NCI-H2196 (cell line): Measurements from ENCODE around the gene WBP1.
"Not testable (repeated sequence)": the region's sequence is repeated elsewhere in the genome, so short reads cannot be mapped to it uniquely, and the experiment has no call there.

Experiments
- DNase-seq: peaks from one replicate; lab custom pipeline; 2025; ENCODE audit not compliant: unreplicated experiment; lab: John Stamatoyannopoulos, UW

WBP1 gene

GRCh38 chr2:74458132-74458937 lies at the start of gene WBP1:
Gene WBP1 (plus strand): TSS chr2:74458438. CDS start chr2:74458603, 165 bp downstream.
- peak; percentile 88 for DNase-seq

GRCh38 chr2:74413001-74413698 lies 45.1 kb upstream of the WBP1 start:
- DNase-seq = no peak

- DNase-seq = no peak
Measured at GRCh38 chr2:74414441-74414840, 43.8 kb upstream of the WBP1 start.

- no peak for DNase-seq
Measured at GRCh38 chr2:74414881-74415761, 43.1 kb upstream of the WBP1 start.

- DNase-seq = no peak
Measured at GRCh38 chr2:74415762-74416395, 42.4 kb upstream of the WBP1 start.

GRCh38 chr2:74416778-74417177 lies 41.5 kb upstream of the WBP1 start:
- DNase-seq = no peak

GRCh38 chr2:74417197-74417596 lies 41.0 kb upstream of the WBP1 start:
- no peak for DNase-seq

- no peak for DNase-seq
Measured at GRCh38 chr2:74417763-74418162, 40.5 kb upstream of the WBP1 start.

GRCh38 chr2:74418312-74418711 lies 39.9 kb upstream of the WBP1 start:
- DNase-seq = no peak

- DNase-seq = no peak
Measured at GRCh38 chr2:74419345-74419744, 38.9 kb upstream of the WBP1 start.

GRCh38 chr2:74420006-74420405 lies 38.2 kb upstream of the WBP1 start:
- DNase-seq = no peak

- not testable (repeated sequence) for DNase-seq
Measured at GRCh38 chr2:74420443-74421103, 37.7 kb upstream of the WBP1 start.

- DNase-seq = peak; percentile 85
Measured at GRCh38 chr2:74421221-74421870, 36.9 kb upstream of the WBP1 start, which contains the start of the genes C2orf81 and WDR54. Gene C2orf81 (minus strand): TSS chr2:74421619. CDS start chr2:74421560, 59 bp downstream. Gene WDR54 (plus strand): TSS chr2:74421730. CDS start chr2:74422154, 424 bp downstream.

GRCh38 chr2:74423231-74424095 lies 34.8 kb upstream of the WBP1 start:
- no peak for DNase-seq

- no peak for DNase-seq
Measured at GRCh38 chr2:74424139-74424992, 33.9 kb upstream of the WBP1 start.

- DNase-seq = no peak
Measured at GRCh38 chr2:74424995-74425406, 33.2 kb upstream of the WBP1 start.

GRCh38 chr2:74425523-74425922 lies 32.7 kb upstream of the WBP1 start:
- DNase-seq = no peak
